ENCODE data around the gene ANKRD11.
"Not testable (repeated sequence)": the region's sequence is repeated elsewhere in the genome, so short reads cannot be mapped to it uniquely, and the experiment has no call there.

The ANKRD11 gene

GRCh38 chr16:89434490-89434889 is 55.9 kb downstream of the ANKRD11 start:
- no peak for TF ChIP-seq CTCF (IDR thresholded peaks at IDR 0.05; ENCODE audit: insufficient read depth, low read depth, low read length, missing control alignments)
- no peak overlapping the region for H3K4me3 ChIP-seq (ENCODE audit: low read depth, low read length)
- no peak for DNase-seq (ENCODE audit: low read depth)

DNA sequence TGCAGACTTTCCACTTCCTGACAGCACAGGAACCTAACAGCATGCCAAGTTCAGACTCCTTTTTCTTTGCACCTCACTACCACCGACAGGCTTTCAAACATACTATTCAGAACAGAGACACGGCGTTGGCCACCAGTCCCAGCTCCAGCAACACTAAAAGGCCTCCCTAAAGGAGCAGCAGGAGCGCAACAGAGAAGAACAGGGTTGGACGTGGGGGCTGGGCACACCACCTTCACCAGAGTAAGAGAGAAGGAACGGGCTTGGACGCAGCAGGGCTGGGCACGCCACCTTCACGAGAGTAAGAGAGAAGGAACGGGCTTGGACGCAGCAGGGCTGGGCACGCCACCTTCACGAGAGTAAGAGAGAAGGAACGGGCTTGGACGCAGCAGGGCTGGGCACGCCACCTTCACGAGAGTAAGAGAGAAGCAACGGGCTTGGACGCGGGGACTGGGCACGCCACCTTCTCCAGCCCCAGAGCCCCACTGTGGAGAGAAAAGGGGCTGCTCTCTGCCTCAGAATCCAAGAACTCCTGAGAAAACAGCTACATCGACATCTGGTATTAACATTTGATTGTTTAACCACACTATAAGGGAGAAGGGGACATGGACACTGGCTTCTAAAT is 56.9 kb downstream of the ANKRD11 start:
- not testable (repeated sequence) for H3K4me3 ChIP-seq (ENCODE audit: low read depth, low read length); DNase-seq (ENCODE audit: low read depth)

DNA sequence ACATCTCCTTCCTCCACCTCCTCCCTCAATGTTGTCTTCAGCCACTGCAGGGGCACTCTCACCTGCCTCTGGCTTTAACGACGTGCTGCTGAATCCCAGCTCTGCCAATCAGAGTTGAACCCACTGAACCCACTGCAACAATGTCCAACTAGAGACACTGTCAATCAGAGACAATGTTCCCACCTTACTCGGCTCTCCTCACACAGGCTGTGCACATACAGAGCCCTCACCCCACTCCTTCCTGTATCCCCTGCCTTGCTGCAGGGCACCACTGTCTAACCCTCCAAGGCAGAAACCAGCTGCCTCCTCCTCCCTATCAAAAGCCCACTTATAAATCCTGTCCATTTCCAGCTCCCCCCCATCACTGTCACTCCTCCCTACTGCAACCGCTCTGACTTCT is 58.7 kb downstream of the ANKRD11 start:
- no peak for TF ChIP-seq CTCF (IDR thresholded peaks at IDR 0.05; ENCODE audit: insufficient read depth, low read depth, low read length, missing control alignments)
- no peak overlapping the region for H3K4me3 ChIP-seq (ENCODE audit: low read depth, low read length)
- no peak for DNase-seq (ENCODE audit: low read depth)

DNA sequence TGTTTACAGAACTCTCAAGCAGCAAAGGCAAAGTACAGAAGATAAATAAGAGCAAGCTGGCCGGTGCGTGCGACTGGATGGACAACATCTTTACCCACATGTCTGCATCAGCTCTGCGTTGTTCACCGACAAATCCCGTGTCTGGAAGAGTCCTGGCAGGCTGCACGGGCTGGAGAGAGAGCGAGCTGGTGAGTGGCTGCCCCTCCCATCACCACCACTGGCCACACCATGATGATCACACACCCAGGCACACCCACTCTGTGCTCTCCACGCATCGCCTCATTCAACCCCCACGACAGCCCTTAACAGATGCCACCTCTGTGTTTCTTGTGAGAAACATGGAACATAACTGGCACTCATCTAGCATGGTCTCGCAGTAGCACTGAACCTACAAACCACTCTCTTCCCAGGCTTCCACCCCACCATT is 59.2 kb downstream of the ANKRD11 start:
- no peak for TF ChIP-seq CTCF (IDR thresholded peaks at IDR 0.05; ENCODE audit: insufficient read depth, low read depth, low read length, missing control alignments)
- H3K4me3 ChIP-seq (ENCODE audit: low read depth, low read length) = no peak overlapping the region
- DNase-seq (ENCODE audit: low read depth) = no peak

- no peak overlapping the region for H3K4me3 ChIP-seq (ENCODE audit: low read depth, low read length)
- no peak for DNase-seq (ENCODE audit: low read depth)
- no peak for TF ChIP-seq CTCF (IDR thresholded peaks at IDR 0.05; ENCODE audit: insufficient read depth, low read depth, low read length, missing control alignments)
Measured at GRCh38 chr16:89430436-89431157, 59.8 kb downstream of the ANKRD11 start.

- not testable (repeated sequence) for H3K4me3 ChIP-seq (ENCODE audit: low read depth, low read length); DNase-seq (ENCODE audit: low read depth)
Measured at GRCh38 chr16:89428605-89429004, 61.8 kb downstream of the ANKRD11 start.

- no peak overlapping the region for H3K4me3 ChIP-seq (ENCODE audit: low read depth, low read length)
- no peak for DNase-seq (ENCODE audit: low read depth)
- TF ChIP-seq CTCF (IDR thresholded peaks at IDR 0.05; ENCODE audit: insufficient read depth, low read depth, low read length, missing control alignments) = no peak
Measured at GRCh38 chr16:89426736-89427530, 63.4 kb downstream of the ANKRD11 start.
